Psoas muscle (tissue), 8 donors: ENCODE results near the gene MFNG. TPM values are rescaled to one million over a fixed set of nuclear protein-coding genes. Genes with fewer than 3 reads are reported as not detected.

Source experiments
- ATAC-seq, 4 donors: fragments of 200-7000 bp; cut with Tn5 transposase; one replicate each; pipeline ENCODE4 v1.9.1; 2020; ENCODE audit warnings: moderate library complexity in 3 of 4, mild to moderate bottlenecking in 2 of 4
- DNase-seq, 2 donors: peaks; one replicate each; pipeline ENCODE4 v3.0.0-alpha.2; 2020
- H3K27ac ChIP-seq: fragments of 200-600 bp; one replicate; pipeline ENCODE4 v1.8.0; 2022
- H3K27me3 ChIP-seq, 3 donors: fragments of 200-600 bp in 1 of 3; one replicate each; pipeline versions ENCODE4 v1.6.1 to v1.8.0; 2013 to 2022; ENCODE audit warnings: low read length in 2 of 3, mild to moderate bottlenecking in 2 of 3, moderate library complexity in 1 of 3; ENCODE audit not compliant: insufficient read depth in 3 of 3
- H3K36me3 ChIP-seq, 2 donors: fragments of 200-600 bp in 1 of 2; one replicate each; pipeline versions ENCODE4 v1.6.1 to v1.8.0; 2013 to 2022; ENCODE audit warnings: low read depth in 1 of 2, mild to moderate bottlenecking in 1 of 2, moderate library complexity in 1 of 2; ENCODE audit not compliant: insufficient read depth in 1 of 2
- H3K4me1 ChIP-seq: fragments of 200-600 bp; one replicate; pipeline ENCODE4 v1.8.0; 2022
- H3K4me3 ChIP-seq: fragments of 200-600 bp; one replicate; pipeline ENCODE4 v1.8.0; 2022; ENCODE audit warnings: mild to moderate bottlenecking
- H3K9me3 ChIP-seq: fragments of 200-600 bp; one replicate; pipeline ENCODE4 v1.8.0; 2022
- WGBS, 3 donors: extraction: QIAGEN DNeasy Blood & Tissue Kit; methylation state at CpG; one replicate each; pipeline versions ENCODE4 v1.1.6 to v1.1.7; 2013; 5-methylcytosine and 5-hydroxymethylcytosine counted together
- intact Hi-C, 2 donors: fragments of 100-400 bp; cut with DNase I; formaldehyde crosslinking; loops; one replicate each; pipeline versions ENCODE4 v1.11.0 to v1.14.2; 2022
- polyA plus RNA-seq, 3 donors: library from polyadenylated mRNA; stranded (reverse); fragments of 200-250 nt; gene quantifications; one replicate each; pipeline ENCODE4 v1.2.3, GENCODE V29; 2013
- total RNA-seq, 4 donors: library from RNA; stranded (reverse); fragmentation: NEBNext Ultra II Directional in 2 of 4; extraction: Animal tissue kit (Norgen Biotek cat#: 25700) in 2 of 4; gene quantifications; one replicate each; pipeline versions ENCODE4 v1.2.1 to v1.2.4, GENCODE V29; 2021 to 2023
- TF ChIP-seq, protein P1 (sequence below): fragments of 200-600 bp; IDR thresholded peaks from one replicate; pipeline ENCODE4 v1.8.0; 2022; ENCODE audit warnings: antibody characterized with exemption
- donor health status: healthy with polysubstance abuse.
- donor health status: DM: no; HTN: no; CAD: no; lungs with moderate emphysema.
- donor health status: Bipolar disorder and iron deficiency.
- donor health status: healthy.
- donor health status: DM: yes; HTN: yes; CAD: no.
- donor health status: DM: no; HTN: no; CAD: no.
- donor health status: DM: no; HTN: no; CAD: no.
- donor health status: DM: yes; HTN: yes; CAD: no.

MFNG gene
- total and polyA plus RNA-seq, 7 donors: 4.3 to 9.6 (median 8.0) TPM

DNA sequence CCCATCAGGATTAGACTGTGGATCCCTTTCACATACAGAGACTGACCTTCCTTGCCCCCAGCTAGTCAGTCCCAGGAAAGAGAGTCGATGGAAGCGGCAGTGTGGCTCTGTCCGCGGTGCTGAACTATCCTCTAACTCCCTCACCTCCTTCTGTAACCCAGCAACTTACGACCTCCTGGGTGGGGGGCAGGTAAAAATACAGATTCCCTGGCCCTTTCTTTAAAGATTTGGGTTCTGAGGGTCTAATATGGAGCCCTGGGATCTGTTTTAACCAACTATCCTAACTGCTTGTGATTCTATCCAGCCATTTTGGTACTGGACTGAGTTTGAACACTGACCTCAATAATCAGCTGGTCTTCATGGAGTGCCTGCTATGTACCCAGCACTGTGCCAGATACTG is 23.2 kb downstream of the MFNG start:
- Histone ChIP-seq H3K27me3 (peaks cover 0 to 31% (median 4%) of the 10 kb centered on the region in 3 donors), H3K4me3 (no peak overlapping the region), H3K27ac (no peak overlapping the region), H3K36me3 (no peaks in the 10 kb centered on the region), H3K4me1 (no peaks in the 10 kb centered on the region), H3K9me3 (no peaks in the 10 kb centered on the region)
- TF ChIP-seq, protein P1, sequence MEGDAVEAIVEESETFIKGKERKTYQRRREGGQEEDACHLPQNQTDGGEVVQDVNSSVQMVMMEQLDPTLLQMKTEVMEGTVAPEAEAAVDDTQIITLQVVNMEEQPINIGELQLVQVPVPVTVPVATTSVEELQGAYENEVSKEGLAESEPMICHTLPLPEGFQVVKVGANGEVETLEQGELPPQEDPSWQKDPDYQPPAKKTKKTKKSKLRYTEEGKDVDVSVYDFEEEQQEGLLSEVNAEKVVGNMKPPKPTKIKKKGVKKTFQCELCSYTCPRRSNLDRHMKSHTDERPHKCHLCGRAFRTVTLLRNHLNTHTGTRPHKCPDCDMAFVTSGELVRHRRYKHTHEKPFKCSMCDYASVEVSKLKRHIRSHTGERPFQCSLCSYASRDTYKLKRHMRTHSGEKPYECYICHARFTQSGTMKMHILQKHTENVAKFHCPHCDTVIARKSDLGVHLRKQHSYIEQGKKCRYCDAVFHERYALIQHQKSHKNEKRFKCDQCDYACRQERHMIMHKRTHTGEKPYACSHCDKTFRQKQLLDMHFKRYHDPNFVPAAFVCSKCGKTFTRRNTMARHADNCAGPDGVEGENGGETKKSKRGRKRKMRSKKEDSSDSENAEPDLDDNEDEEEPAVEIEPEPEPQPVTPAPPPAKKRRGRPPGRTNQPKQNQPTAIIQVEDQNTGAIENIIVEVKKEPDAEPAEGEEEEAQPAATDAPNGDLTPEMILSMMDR: no peak
- intact Hi-C loops: no loop called here
- DNase-seq (no peak), ATAC-seq (no peak)
- WGBS, 3 donors: 4 to 9% (median 8%) methylated on average over 5 of the region's 5 CpGs

DNA sequence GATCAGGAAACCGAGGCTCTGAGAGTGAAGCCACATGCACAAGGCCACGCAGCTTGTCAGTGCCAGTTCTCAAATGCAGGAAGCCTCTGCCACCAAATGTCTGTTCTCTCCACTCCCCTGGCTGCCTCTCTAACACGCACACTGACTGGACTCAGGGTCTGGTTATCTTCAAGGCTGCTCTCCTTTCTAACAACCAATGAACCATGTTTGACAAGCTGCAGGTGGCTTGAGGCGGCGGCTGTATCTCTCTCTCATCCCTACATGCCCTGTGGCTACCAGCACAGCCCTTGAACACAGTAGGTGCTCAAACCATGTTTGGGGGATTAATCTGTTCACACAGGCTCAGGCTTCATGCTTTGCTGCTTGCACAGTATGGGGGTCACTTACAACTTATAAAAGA is 23.7 kb downstream of the MFNG start:
- Histone ChIP-seq H3K27me3 (peaks cover 0 to 28% (median 4%) of the 10 kb centered on the region in 3 donors), H3K4me3 (no peak overlapping the region), H3K4me1 (no peaks in the 10 kb centered on the region), H3K36me3 (no peaks in the 10 kb centered on the region), H3K9me3 (no peaks in the 10 kb centered on the region), H3K27ac (no peak overlapping the region)
- 67 to 78% (median 73%) methylated on average over 5 of the region's 5 CpGs for WGBS, 3 donors
- TF ChIP-seq, protein P1: no peak
- intact Hi-C loops: no loop called here
- ATAC-seq (no peak), DNase-seq (no peak)

DNA sequence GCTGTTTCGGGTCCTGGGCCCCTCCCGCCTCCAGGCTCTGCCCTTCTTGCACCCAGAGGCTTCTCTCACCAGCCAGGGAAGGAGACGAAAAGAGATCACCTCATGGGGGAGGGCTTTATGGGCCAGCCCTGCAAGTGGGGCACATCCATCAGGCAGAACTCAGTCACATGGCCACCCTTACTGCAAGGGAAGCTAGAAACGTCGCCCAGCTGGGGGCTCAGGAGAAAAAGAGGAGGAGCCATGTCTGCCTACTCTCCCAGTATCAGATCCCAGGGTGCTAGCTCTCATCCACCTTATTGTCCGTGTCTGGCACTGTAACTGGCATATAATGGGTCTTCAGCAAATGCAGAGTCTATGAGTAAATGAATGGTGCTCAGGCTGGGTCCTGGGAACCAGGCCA is 24.2 kb downstream of the MFNG start:
- TF ChIP-seq, protein P1: no peak
- ATAC-seq (no peak), DNase-seq (no peak)
- no peaks in the 10 kb centered on the region for H3K4me1 ChIP-seq
- intact Hi-C loops: no loop called here
- H3K9me3 ChIP-seq: no peaks in the 10 kb centered on the region
- WGBS, 3 donors: 35 to 48% (median 35%) methylated on average over 6 of the region's 6 CpGs
- H3K36me3 ChIP-seq: no peaks in the 10 kb centered on the region
- no peak overlapping the region for H3K27ac ChIP-seq
- peaks cover 0 to 28% (median 4%) of the 10 kb centered on the region in 3 donors for H3K27me3 ChIP-seq
- H3K4me3 ChIP-seq: no peak overlapping the region

DNA sequence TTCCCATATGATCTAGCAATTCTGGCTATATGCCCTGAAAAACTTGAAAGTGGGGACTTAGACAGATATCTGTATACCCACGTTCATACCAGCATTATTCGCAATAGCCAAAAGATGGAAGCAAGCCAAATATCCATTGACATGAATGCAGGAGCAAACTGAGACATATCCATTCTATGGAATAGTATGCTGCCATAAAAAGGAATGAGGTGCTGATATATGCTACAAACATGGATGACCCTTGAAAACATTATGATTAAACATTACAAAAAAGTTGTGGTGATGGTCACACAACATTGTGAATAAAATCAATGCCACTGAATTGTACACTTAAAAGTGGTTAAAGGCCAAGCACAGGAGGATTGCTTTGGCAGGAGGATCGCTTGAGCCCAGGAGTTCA is 25.5 kb downstream of the MFNG start:
- H3K27me3 ChIP-seq: peaks cover 0 to 34% (median 4%) of the 10 kb centered on the region in 3 donors
- intact Hi-C loops: no loop called here

More for the DNA sequence above, 25.5 kb downstream of the MFNG start:
- ATAC-seq: no peak
- Histone ChIP-seq H3K4me3 (no peak overlapping the region), H3K27ac (no peak overlapping the region), H3K4me1 (no peaks in the 10 kb centered on the region), H3K9me3 (no peaks in the 10 kb centered on the region), H3K36me3 (no peaks in the 10 kb centered on the region)
- WGBS, 3 donors: 74 to 79% (median 76%) methylated on average over 3 of the region's 3 CpGs
- TF ChIP-seq, protein P1: no peak
- DNase-seq: no peak
